ENCODE results near the gene ACOX2. TPM values are rescaled to one million over a fixed set of nuclear protein-coding genes. Genes with fewer than 3 reads are reported as not detected.

The ACOX2 gene
- total and polyA plus RNA-seq, 12 donors: 7.6 to 64.9 (median 34.9) TPM

DNA sequence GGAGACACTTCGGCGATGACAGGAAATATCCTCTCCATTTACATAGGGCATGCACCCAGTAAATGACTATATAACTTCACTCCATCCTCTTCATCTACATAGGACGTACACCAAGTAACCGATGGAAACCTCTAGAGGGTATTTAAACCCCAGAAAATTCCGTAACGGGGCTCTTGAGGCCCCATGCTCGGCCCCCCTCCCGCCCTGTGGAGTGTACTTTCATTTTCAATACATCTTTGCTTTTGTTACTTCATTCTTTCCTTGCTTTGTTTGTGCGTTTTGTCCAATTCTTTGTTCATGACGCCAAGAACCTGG lies 47.7 kb upstream of the ACOX2 start:
- ATAC-seq: peak in 6 of 8 donors; percentile 2 to 54 (median 22)

DNA sequence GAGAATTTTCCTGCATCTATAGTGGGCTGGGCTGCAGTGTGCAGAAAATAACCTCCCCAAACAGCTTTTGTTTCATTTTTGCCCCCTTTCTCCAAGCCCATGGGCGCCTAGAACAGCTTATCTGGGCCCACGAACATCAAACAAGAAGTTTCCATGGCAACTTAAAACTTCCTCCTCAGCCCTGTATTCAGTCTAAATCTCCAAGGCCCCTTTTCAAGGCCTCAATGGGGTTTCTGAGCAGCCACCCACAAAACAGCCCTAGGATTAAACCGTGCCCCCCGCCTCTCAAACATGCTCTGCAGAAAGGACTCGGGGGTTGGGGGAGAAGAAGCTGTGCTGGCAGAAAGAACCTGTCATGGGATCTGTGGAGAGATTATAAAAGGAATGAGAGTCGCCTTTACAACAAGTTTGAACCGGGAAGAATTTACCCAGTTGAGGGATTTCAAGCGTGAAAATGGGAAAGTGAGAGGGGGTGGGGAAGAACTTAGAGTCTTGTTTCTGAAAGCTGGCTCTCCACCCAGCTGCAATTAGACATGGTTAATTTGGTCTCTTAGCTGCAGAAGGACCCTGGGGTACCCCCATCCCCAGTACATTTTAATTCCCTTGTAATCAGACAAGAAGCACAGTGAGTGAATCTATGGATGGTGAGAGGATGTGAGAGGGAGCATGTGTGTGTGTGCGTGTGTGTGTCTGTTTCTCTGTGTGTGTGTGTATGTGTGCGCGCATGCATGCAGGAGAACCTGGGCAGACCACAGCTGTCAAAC lies 44.5 kb upstream of the ACOX2 start:
- Histone ChIP-seq H3K27ac (peak overlapping the region in 1 of 10 donors; percentile 25), H3K9me3 (no peaks in the 10 kb centered on the region), H3K4me3 (no peak overlapping the region), H3K36me3 (no peaks in the 10 kb centered on the region), H3K4me1 (peaks cover 10 to 50% (median 37%) of the 10 kb centered on the region in 9 donors), H3K27me3 (peaks cover 0 to 16% (median 2%) of the 10 kb centered on the region in 7 donors)
- TF ChIP-seq CTCF (IDR thresholded peaks at IDR 0.05): no peak
- 78 to 80% methylated on average over 11 of the region's 11 CpGs for WGBS, 2 donors
- ATAC-seq: no peak
- DNase-seq: no peak
- intact Hi-C loops (cut with DNase I): no loop called here

More for the DNA sequence above, 47.7 kb upstream of the ACOX2 start:
- no peaks in the 10 kb centered on the region for H3K36me3 ChIP-seq
- intact Hi-C loops (cut with DNase I): loop anchor here in 7 of 10 donors (1.0 to 5.0 kb wide), 4 partner anchors 8 to 48 kb away; no protein-coding TSS in a partner anchor
- no peaks in the 10 kb centered on the region for H3K9me3 ChIP-seq
- TF ChIP-seq CTCF (IDR thresholded peaks at IDR 0.05): no peak
- H3K27me3 ChIP-seq: peaks cover 0 to 32% (median 8%) of the 10 kb centered on the region in 7 donors
- WGBS, 2 donors: 30 to 31% methylated on average over 10 of the region's 10 CpGs
- H3K4me1 ChIP-seq: peaks cover 8 to 36% (median 20%) of the 10 kb centered on the region in 9 donors
- no peak for DNase-seq
- H3K27ac ChIP-seq: peak overlapping the region; percentile 74 to 92 (median 81)
- H3K4me3 ChIP-seq: peak overlapping the region; percentile 31 to 64 (median 57)

DNA sequence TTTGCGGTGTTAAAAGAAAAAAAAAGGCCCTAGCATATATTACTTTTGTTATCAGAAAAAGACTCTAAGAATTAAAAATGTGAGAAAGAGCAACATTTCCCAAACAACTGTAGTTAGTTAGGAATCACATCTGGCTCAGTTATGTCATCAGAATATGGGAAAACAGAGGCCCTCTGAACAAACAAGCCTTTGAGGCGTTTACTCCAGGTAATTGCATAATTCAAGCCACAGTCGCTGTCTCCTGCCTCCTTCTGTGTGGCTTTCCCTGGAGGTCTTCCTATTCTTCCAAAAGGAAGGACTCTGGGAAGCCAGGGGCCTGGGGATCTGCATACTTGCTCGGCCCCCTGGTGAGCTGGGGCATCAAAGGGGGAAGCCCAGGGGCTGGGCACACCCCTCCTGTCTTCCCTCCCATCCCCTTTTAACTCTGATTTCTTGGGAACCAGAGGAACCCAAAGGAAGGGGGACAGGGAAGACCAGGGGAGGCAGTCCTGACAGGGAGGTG lies 43.9 kb upstream of the ACOX2 start:
- Histone ChIP-seq H3K36me3 (no peaks in the 10 kb centered on the region), H3K27ac (peak overlapping the region in 2 of 10 donors; percentile 7 to 25), H3K27me3 (peaks cover 0 to 9% (median 0%) of the 10 kb centered on the region in 7 donors), H3K4me1 (peaks cover 8 to 50% (median 37%) of the 10 kb centered on the region in 9 donors), H3K9me3 (no peaks in the 10 kb centered on the region), H3K4me3 (no peak overlapping the region)
- ATAC-seq (no peak), DNase-seq (no peak)
- no peak for TF ChIP-seq CTCF (IDR thresholded peaks at IDR 0.05)
- 81 to 86% methylated on average over 4 of the region's 4 CpGs for WGBS, 2 donors
- intact Hi-C loops (cut with DNase I): no loop called here

GRCh38 chr3:58578873-58579272 lies 41.9 kb upstream of the ACOX2 start:
- DNase-seq (no peak), ATAC-seq (no peak)
- no peaks in the 10 kb centered on the region for H3K9me3 ChIP-seq
- no peak overlapping the region for H3K4me3 ChIP-seq
- H3K4me1 ChIP-seq: peaks cover 4 to 51% (median 39%) of the 10 kb centered on the region in 9 donors
- no peak for TF ChIP-seq CTCF (IDR thresholded peaks at IDR 0.05)
- H3K36me3 ChIP-seq: no peaks in the 10 kb centered on the region
- intact Hi-C loops (cut with DNase I): no loop called here
- WGBS, 2 donors: 98 to 99% methylated on average over 5 of the region's 5 CpGs
- H3K27me3 ChIP-seq: peaks cover 0 to 1% (median 0%) of the 10 kb centered on the region in 7 donors
- H3K27ac ChIP-seq: peak overlapping the region in 5 of 10 donors; percentile 69 to 95 (median 78)

Measured in heart right ventricle (tissue), 16 donors.